PC-3 (cell line): ENCODE data around the gene MAMDC4.
"Not testable (repeated sequence)": the region's sequence is repeated elsewhere in the genome, so short reads cannot be mapped to it uniquely, and the experiment has no call there.

Experiments used
- CTCF ChIP-seq: fragments of 300-600 bp; sonication (generic); conservative IDR thresholded peaks from 2 replicates; pipeline ENCODE4 v1.5.1; 2017; ENCODE audit warnings: antibody characterized with exemption, low read depth, mild to moderate bottlenecking, low read length
- EZH2 ChIP-seq: fragments of 300-600 bp; sonication (generic); IDR thresholded peaks from one replicate; pipeline ENCODE4 v1.6.1; 2017; ENCODE audit warnings: antibody characterized with exemption, mild to moderate bottlenecking, low read length; ENCODE audit not compliant: unreplicated experiment
- EZH2phosphoT487 ChIP-seq: fragments of 300-600 bp; sonication (generic); IDR thresholded peaks from 2 replicates; pipeline ENCODE4 v1.6.1; 2018; ENCODE audit warnings: mild to moderate bottlenecking, antibody characterized with exemption, low read length, borderline replicate concordance

DNA sequence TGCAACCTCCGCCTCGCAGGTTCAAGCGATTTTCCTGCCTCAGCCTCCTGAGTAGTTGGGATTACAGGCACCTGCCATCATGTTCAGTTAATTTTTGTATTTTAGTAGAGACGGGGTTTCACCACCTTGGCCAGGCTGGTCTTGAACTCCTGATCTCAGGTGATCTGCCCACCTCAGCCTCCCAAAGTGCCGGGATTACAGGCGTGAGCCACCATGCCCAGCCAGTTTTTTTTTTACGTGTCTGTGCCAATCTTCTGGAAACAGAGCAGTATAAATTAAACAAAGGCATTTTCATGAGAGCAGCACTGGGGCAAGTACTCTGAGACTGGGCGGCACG lies 30.8 kb downstream of the MAMDC4 start:
- not testable (repeated sequence) for TF ChIP-seq EZH2, CTCF, EZH2phosphoT487
